PFSK-1 (cell line): Measurements from ENCODE around the gene POMGNT2.

Experiments used
- FOXP2 ChIP-seq: optimal IDR thresholded peaks from 2 replicates; pipeline ENCODE3; 2011; ENCODE audit warnings: borderline replicate concordance, control low read depth, inconsistent platforms; ENCODE audit not compliant: insufficient read depth; ENCODE audit errors: extremely low read length, extremely low read depth
- POLR2AphosphoS5 ChIP-seq: IDR thresholded peaks from 2 replicates; pipeline ENCODE4 v1.6.1; 2012; ENCODE audit warnings: low read depth, mild to moderate bottlenecking, control low read depth, low read length, moderate library complexity
- SIN3A ChIP-seq: IDR thresholded peaks from 2 replicates; pipeline ENCODE4 v1.6.1; 2012; ENCODE audit warnings: mild to moderate bottlenecking, low read length, moderate library complexity, borderline replicate concordance; ENCODE audit not compliant: insufficient read depth
- TAF1 ChIP-seq: IDR thresholded peaks from 2 replicates; pipeline ENCODE4 v1.6.1; 2012; ENCODE audit warnings: low read length, control low read depth, borderline replicate concordance; ENCODE audit not compliant: insufficient read depth
- TF ChIP-seq, protein P1 (sequence below), 2 experiments: IDR thresholded peaks; 2 replicates each; pipeline versions ENCODE4 v1.6.1 to v1.8.0; 2011 to 2012; ENCODE audit warnings: low read depth in 2 of 2, low read length in 2 of 2, control low read depth in 1 of 2, inconsistent platforms in 1 of 2, mild to moderate bottlenecking in 1 of 2, moderate library complexity in 1 of 2; ENCODE audit not compliant: insufficient read depth in 1 of 2

The POMGNT2 gene

GRCh38 chr3:43097400-43098080 is 8.3 kb downstream of the POMGNT2 start:
- TF ChIP-seq POLR2AphosphoS5: no peak
- TF ChIP-seq TAF1: no peak
- no peak for TF ChIP-seq FOXP2
- no peak for TF ChIP-seq SIN3A
- TF ChIP-seq, protein P1, sequence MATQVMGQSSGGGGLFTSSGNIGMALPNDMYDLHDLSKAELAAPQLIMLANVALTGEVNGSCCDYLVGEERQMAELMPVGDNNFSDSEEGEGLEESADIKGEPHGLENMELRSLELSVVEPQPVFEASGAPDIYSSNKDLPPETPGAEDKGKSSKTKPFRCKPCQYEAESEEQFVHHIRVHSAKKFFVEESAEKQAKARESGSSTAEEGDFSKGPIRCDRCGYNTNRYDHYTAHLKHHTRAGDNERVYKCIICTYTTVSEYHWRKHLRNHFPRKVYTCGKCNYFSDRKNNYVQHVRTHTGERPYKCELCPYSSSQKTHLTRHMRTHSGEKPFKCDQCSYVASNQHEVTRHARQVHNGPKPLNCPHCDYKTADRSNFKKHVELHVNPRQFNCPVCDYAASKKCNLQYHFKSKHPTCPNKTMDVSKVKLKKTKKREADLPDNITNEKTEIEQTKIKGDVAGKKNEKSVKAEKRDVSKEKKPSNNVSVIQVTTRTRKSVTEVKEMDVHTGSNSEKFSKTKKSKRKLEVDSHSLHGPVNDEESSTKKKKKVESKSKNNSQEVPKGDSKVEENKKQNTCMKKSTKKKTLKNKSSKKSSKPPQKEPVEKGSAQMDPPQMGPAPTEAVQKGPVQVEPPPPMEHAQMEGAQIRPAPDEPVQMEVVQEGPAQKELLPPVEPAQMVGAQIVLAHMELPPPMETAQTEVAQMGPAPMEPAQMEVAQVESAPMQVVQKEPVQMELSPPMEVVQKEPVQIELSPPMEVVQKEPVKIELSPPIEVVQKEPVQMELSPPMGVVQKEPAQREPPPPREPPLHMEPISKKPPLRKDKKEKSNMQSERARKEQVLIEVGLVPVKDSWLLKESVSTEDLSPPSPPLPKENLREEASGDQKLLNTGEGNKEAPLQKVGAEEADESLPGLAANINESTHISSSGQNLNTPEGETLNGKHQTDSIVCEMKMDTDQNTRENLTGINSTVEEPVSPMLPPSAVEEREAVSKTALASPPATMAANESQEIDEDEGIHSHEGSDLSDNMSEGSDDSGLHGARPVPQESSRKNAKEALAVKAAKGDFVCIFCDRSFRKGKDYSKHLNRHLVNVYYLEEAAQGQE (IDR thresholded peaks at IDR 0.05; ENCODE audit: insufficient read depth in 1 of 2, low read depth in 2 of 2, low read length in 2 of 2): no peak

- TF ChIP-seq TAF1: no peak
Measured at GRCh38 chr3:43096761-43097160, 9.1 kb downstream of the POMGNT2 start.

GRCh38 chr3:43095370-43095769 is 10.5 kb downstream of the POMGNT2 start:
- TF ChIP-seq POLR2AphosphoS5: no peak
- TF ChIP-seq TAF1: no peak
- TF ChIP-seq, protein P1 (IDR thresholded peaks at IDR 0.05; ENCODE audit: insufficient read depth in 1 of 2, low read depth in 2 of 2, low read length in 2 of 2): no peak
- TF ChIP-seq SIN3A: no peak
- TF ChIP-seq FOXP2: no peak

DNA sequence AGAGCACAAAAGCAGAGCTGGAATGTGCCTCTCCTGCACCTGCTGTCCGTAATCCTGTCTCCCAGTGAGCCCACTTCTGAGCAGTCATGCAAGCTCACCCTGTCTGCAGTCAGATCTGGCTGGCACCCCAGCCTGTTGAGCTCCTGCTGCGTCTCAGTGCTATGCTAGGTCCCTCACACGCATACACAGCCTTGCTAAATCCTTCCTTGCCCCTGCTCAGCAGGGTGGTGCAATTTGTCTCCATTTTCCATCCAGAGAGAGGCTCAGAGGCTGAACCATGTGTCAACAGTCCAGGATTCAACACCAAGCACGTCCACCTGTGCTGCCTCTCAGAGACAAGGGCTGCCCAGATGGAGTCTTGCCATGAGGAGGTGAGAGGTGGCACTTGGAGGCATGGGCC is 11.0 kb downstream of the POMGNT2 start:
- TF ChIP-seq, protein P1 (IDR thresholded peaks at IDR 0.05; ENCODE audit: insufficient read depth in 1 of 2, low read depth in 2 of 2, low read length in 2 of 2): no peak
- TF ChIP-seq POLR2AphosphoS5 (no peak), SIN3A (no peak)

GRCh38 chr3:43094381-43094780 is 11.5 kb downstream of the POMGNT2 start:
- TF ChIP-seq FOXP2 (no peak), TAF1 (no peak), SIN3A (no peak), POLR2AphosphoS5 (no peak)

DNA sequence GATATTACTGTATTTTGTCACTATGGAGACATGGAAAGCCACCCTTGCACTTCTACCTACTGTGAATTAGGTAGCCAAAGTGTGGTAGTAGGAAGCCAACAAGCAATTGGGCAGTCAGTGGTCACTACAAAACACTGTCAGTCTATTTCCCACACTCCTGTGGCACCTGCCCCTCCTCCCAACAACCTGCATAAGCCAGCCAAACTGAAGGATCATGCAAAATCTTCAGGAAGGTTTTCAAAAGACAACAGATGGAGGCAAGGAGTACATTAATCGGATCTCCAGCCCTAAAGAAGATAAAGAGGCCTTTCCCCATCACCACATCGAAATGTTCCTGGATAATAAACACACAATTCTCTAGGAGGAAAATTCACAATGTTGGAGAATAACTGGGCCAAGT is 11.9 kb downstream of the POMGNT2 start:
- no peak for TF ChIP-seq FOXP2
- no peak for TF ChIP-seq TAF1
- TF ChIP-seq, protein P1 (IDR thresholded peaks at IDR 0.05; ENCODE audit: insufficient read depth in 1 of 2, low read depth in 2 of 2, low read length in 2 of 2): no peak
- no peak for TF ChIP-seq POLR2AphosphoS5
